IMR-90 (cell line): ENCODE results near the gene TBCC. TPM values are rescaled to one million over a fixed set of nuclear protein-coding genes. Genes with fewer than 3 reads are reported as not detected.

Source experiments
- ATAC-seq: fragments of 200-7000 bp; cut with Tn5 transposase; 2 replicates; pipeline ENCODE4 v1.9.1; 2020; ENCODE audit warnings: low read depth, mild to moderate bottlenecking, moderate library complexity
- BruUV-seq: library from RNA; stranded (reverse); fragments of 400-500 nt; replicated peaks from 2 replicates; lab custom pipeline; 2021; lab: Mats Ljungman, UMichigan
- CTCF ChIA-PET: fragments of 300-600 bp; formaldehyde crosslinking; extraction: SDS; loops from one replicate; lab custom pipeline; 2021; ENCODE audit warnings: antibody characterized with exemption; lab: Yijun Ruan, JAX
- POLR2A ChIA-PET: fragments of 300-600 bp; sonication (Branson Sonifier 250); formaldehyde crosslinking; loops from one replicate; lab custom pipeline; 2022; ENCODE audit warnings: antibody characterized with exemption; ENCODE audit not compliant: unreplicated experiment; lab: Charles Lee
- DNase-seq: peaks from one replicate; pipeline ENCODE4 v3.0.0; 2013
- H2AFZ ChIP-seq: replicated peaks from 2 replicates; pipeline ENCODE3; 2013; ENCODE audit warnings: low read length, mild to moderate bottlenecking; ENCODE audit not compliant: poor library complexity
- H2AK5ac ChIP-seq: 2 replicates; pipeline ENCODE4 v1.6.1; 2013; ENCODE audit warnings: low read depth, low read length, inconsistent platforms
- H2AK9ac ChIP-seq: replicated peaks from 2 replicates; pipeline ENCODE3; 2013; ENCODE audit warnings: mild to moderate bottlenecking, low read depth, low read length, moderate library complexity; ENCODE audit not compliant: poor library complexity
- H2BK120ac ChIP-seq: 2 replicates; pipeline ENCODE4 v1.6.1; 2013; ENCODE audit warnings: low read depth, low read length, inconsistent platforms
- H2BK15ac ChIP-seq: 3 replicates; pipeline ENCODE4 v1.6.1; 2013; ENCODE audit warnings: low read depth, low read length, inconsistent platforms
- H2BK20ac ChIP-seq: 2 replicates; pipeline ENCODE4 v1.6.1; 2013; ENCODE audit warnings: low read depth, mild to moderate bottlenecking, inconsistent platforms, low read length, moderate library complexity
- H2BK5ac ChIP-seq: 2 replicates; pipeline ENCODE4 v1.6.1; 2013; ENCODE audit warnings: mild to moderate bottlenecking, low read depth, low read length, inconsistent platforms; ENCODE audit not compliant: poor library complexity, severe bottlenecking
- H3K14ac ChIP-seq: replicated peaks from 2 replicates; pipeline ENCODE4 v1.6.1; 2013; ENCODE audit warnings: low read depth, low read length, inconsistent platforms
- H3K18ac ChIP-seq: 2 replicates; pipeline ENCODE4 v1.6.1; 2013; ENCODE audit warnings: low read depth, low read length, control low read depth
- H3K23ac ChIP-seq: 2 replicates; pipeline ENCODE4 v1.6.1; 2013; ENCODE audit warnings: low read depth, low read length, inconsistent platforms
- H3K27ac ChIP-seq: 2 replicates; pipeline ENCODE4 v1.5.1; 2013; ENCODE audit warnings: mild to moderate bottlenecking, control low read depth, low read length; ENCODE audit not compliant: insufficient read depth
- H3K27me3 ChIP-seq: 2 replicates; pipeline ENCODE4 v1.6.1; 2013; ENCODE audit warnings: low read length; ENCODE audit not compliant: control insufficient read depth, insufficient read depth
- H3K36me3 ChIP-seq: 2 replicates; pipeline ENCODE4 v1.6.1; 2013; ENCODE audit warnings: low read length, mixed read lengths; ENCODE audit not compliant: control insufficient read depth, insufficient read depth
- H3K4ac ChIP-seq: 2 replicates; pipeline ENCODE4 v1.6.1; 2013; ENCODE audit warnings: low read depth, low read length, inconsistent platforms
- H3K4me1 ChIP-seq: 2 replicates; pipeline ENCODE4 v1.6.1; 2013; ENCODE audit warnings: low read length, mixed read lengths; ENCODE audit not compliant: control insufficient read depth, insufficient read depth
- H3K4me2 ChIP-seq: 2 replicates; pipeline ENCODE4 v1.6.1; 2013; ENCODE audit warnings: low read depth, mild to moderate bottlenecking, control low read depth, low read length, moderate library complexity
- H3K4me3 ChIP-seq: 2 replicates; pipeline ENCODE4 v1.5.1; 2013; ENCODE audit warnings: low read depth, mild to moderate bottlenecking, control low read depth, low read length, moderate library complexity; ENCODE audit not compliant: insufficient read depth
- H3K56ac ChIP-seq: 2 replicates; pipeline ENCODE4 v1.6.1; 2013; ENCODE audit warnings: low read length, inconsistent platforms; ENCODE audit not compliant: insufficient read depth; ENCODE audit errors: extremely low read depth
- H3K79me1 ChIP-seq, 2 experiments: 2 replicates each; pipeline ENCODE4 v1.6.1; 2013; ENCODE audit warnings: low read length in 2 of 2, inconsistent platforms in 1 of 2, low read depth in 1 of 2
- H3K9ac ChIP-seq: 2 replicates; pipeline ENCODE4 v1.6.1; 2013; ENCODE audit warnings: low read depth, low read length, control low read depth
- H3K9me1 ChIP-seq: 2 replicates; pipeline ENCODE4 v1.6.1; 2013; ENCODE audit warnings: low read length, inconsistent platforms; ENCODE audit not compliant: insufficient read depth
- H3K9me3 ChIP-seq: 2 replicates; pipeline ENCODE4 v1.6.1; 2013; ENCODE audit warnings: low read length; ENCODE audit not compliant: control insufficient read depth, insufficient read depth
- H4K20me1 ChIP-seq: 2 replicates; pipeline ENCODE4 v1.6.1; 2013; ENCODE audit warnings: low read length, inconsistent platforms; ENCODE audit not compliant: insufficient read depth
- H4K5ac ChIP-seq: 2 replicates; pipeline ENCODE4 v1.6.1; 2013; ENCODE audit warnings: mild to moderate bottlenecking, low read depth, low read length, control low read depth
- H4K8ac ChIP-seq, 2 experiments: 2 replicates each; pipeline ENCODE4 v1.6.1; 2013; ENCODE audit warnings: low read depth in 2 of 2, low read length in 2 of 2, control low read depth in 1 of 2, inconsistent platforms in 1 of 2
- H4K91ac ChIP-seq: 2 replicates; pipeline ENCODE4 v1.6.1; 2013; ENCODE audit warnings: low read depth, low read length, inconsistent platforms; ENCODE audit not compliant: insufficient read depth
- BHLHE40 ChIP-seq: fragments of 150-350 bp; IDR thresholded peaks from 2 replicates; pipeline ENCODE4 v1.6.1; 2016; ENCODE audit warnings: mild to moderate bottlenecking, low read depth, low read length
- FOS ChIP-seq: fragments of 150-350 bp; IDR thresholded peaks from 2 replicates; pipeline ENCODE4 v1.6.1; 2016; ENCODE audit warnings: low read depth, low read length
- WGBS, 2 experiments: methylation state at CpG; one replicate each; pipeline versions ENCODE4 v1.1.5 to v1.1.7; 2013; ENCODE audit warnings: missing lambda C conversion rate in 2 of 2; ENCODE audit not compliant: insufficient read length in 1 of 2; ENCODE audit errors: extremely low coverage in 2 of 2; 5-methylcytosine and 5-hydroxymethylcytosine counted together
- dilution Hi-C: fragments of 300-500 bp; cut with HindIII; formaldehyde crosslinking; loops from one replicate; pipeline ENCODE4 v1.14.3; 2018; ENCODE audit warnings: low sequenced_read_pairs; ENCODE audit not compliant: unreplicated experiment
- in situ Hi-C: fragments of 300-500 bp; cut with MboI; formaldehyde crosslinking; loops from 3 replicates; pipeline ENCODE4 v1.14.3; 2019; ENCODE audit warnings: low sequenced_read_pairs, inconsistent platforms, mixed read lengths
- intact Hi-C: fragments of 100-400 bp; cut with micrococcal nuclease; formaldehyde crosslinking; loops from 2 replicates; pipeline ENCODE4 v1.10.0; 2022
- polyA plus RNA-seq, 3 experiments: library from polyadenylated mRNA; depleted of rRNA; stranded (reverse); fragments of >200 nt; gene quantifications; 2 replicates each; pipeline ENCODE4 v1.2.3, GENCODE V29; 2012; ENCODE audit warnings: low replicate concordance in 1 of 3
- total RNA-seq: library from RNA; depleted of rRNA; stranded (reverse); fragments of >200 nt; gene quantifications from 2 replicates; pipeline ENCODE4 v1.2.3, GENCODE V29; 2012

TBCC gene
- total and polyA plus RNA-seq, 2 of the 4 experiments (the other 2 are of a cell fraction): 23.0 to 32.6 TPM

DNA sequence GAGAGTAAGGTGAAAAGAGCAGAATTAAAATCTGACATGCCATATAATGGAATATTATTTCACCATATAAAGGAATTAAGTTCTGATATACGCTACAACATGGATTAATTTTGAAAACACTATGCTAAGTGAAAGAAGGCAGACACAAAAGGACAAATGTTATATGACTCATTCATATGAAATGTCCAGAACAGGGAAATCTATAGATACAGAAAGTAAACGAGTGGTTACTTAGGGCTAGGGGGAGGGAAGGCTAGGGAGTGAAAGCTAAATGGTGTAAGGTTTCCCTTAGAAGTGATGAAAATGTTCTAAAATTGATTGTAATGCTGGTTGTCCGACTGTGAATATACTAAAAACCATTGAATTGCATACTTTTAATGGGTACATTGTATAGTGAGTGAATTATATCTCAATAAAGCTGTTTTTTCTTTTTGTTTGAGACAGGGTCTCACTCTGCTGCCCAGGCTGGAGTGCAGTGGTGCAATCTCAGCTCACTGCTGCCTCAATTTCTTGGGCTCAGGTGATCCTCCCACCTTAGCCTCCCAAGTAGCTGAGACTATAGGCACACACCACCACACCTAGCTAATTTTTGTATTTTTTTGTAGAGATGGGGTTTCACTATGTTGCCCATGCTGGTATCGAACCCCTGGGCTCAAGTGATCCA is 31.7 kb downstream of the TBCC start:
- POLR2A ChIA-PET: no interaction called here
- DNase-seq: peak; percentile 70

More for the DNA sequence above, 31.7 kb downstream of the TBCC start:
- Histone ChIP-seq H3K4ac (no peak overlapping the region), H4K20me1 (no peaks in the 10 kb centered on the region), H2AK9ac (no peak overlapping the region), H3K4me1 (peaks cover 4% of the 10 kb centered on the region), H3K14ac (no peak overlapping the region), H3K56ac (no peak overlapping the region), H3K9ac (no peak overlapping the region), H3K9me1 (peaks cover 6% of the 10 kb centered on the region; the same call in 1 of the 2 replicates), H3K9me3 (peaks cover 9% of the 10 kb centered on the region), H4K5ac (no peak overlapping the region), H2BK15ac (no peak overlapping the region), H3K18ac (no peak overlapping the region), H4K91ac (no peak overlapping the region), H3K36me3 (no peaks in the 10 kb centered on the region), H3K79me1 (peaks cover 0 to 2% of the 10 kb centered on the region in 2 experiments; a peak in 2 of 4 replicates), H2AK5ac (no peak overlapping the region; the same call in 1 of the 2 replicates), H2BK120ac (no peak overlapping the region), H3K4me3 (no peak overlapping the region), H2BK5ac (no peak overlapping the region), H3K27me3 (no peaks in the 10 kb centered on the region), H3K4me2 (no peak overlapping the region), H3K23ac (no peak overlapping the region), H2BK20ac (0 out of 2 replicates have a peak overlapping the region, but pooled peaks have one; percentile 47), H4K8ac (no peak overlapping the region), H2AFZ (no peak overlapping the region), H3K27ac (no peak overlapping the region)
- dilution Hi-C loops (no loop called here), in situ Hi-C loops (no loop called here), intact Hi-C loops (no loop called here)
- 40% methylated on average over 1 of the region's 4 CpGs; no CpG with 5 or more reads in 1 of the 2 experiments for WGBS, 2 experiments
- peak; percentile 60 for ATAC-seq
- CTCF ChIA-PET: no interaction called here
- no TSS peak for BruUV-seq
- TF ChIP-seq FOS: peak; percentile 61; the same call in 1 of the 2 replicates
- no peak for TF ChIP-seq BHLHE40
